WTC11 (cell line): ENCODE results near the gene ZNF223. TPM values are rescaled to one million over a fixed set of nuclear protein-coding genes. Genes with fewer than 3 reads are reported as not detected.

Experiments used
- ATAC-seq: fragments of 200-7000 bp; cut with Tn5 transposase; 2 replicates; pipeline ENCODE4 v1.10.0; 2021; ENCODE audit warnings: mild to moderate bottlenecking, moderate library complexity
- CTCF ChIA-PET: fragments of 300-600 bp; sonication (Branson Sonifier 250); formaldehyde crosslinking; loops from one replicate; lab custom pipeline; 2021; ENCODE audit warnings: antibody characterized with exemption; lab: Charles Lee
- POLR2A ChIA-PET: fragments of 350-600 bp; sonication (Branson Sonifier 250); formaldehyde crosslinking; loops from one replicate; lab custom pipeline; 2021; ENCODE audit warnings: antibody characterized with exemption; lab: Charles Lee
- DNase-seq: peaks from one replicate; pipeline ENCODE4 v3.0.0; 2021; ENCODE audit warnings: low spot score
- H3K27ac Mint-ChIP-seq: 2 replicates; pipeline ENCODE4 v1.8.0; 2021; ENCODE audit warnings: mixed read lengths
- H3K27me3 Mint-ChIP-seq: 2 replicates; pipeline ENCODE4 v1.8.0; 2021; ENCODE audit warnings: low read depth, mild to moderate bottlenecking, moderate library complexity, mixed read lengths
- H3K36me3 Mint-ChIP-seq: 2 replicates; pipeline ENCODE4 v1.8.0; 2021; ENCODE audit warnings: mixed read lengths
- H3K4me1 Mint-ChIP-seq: 2 replicates; pipeline ENCODE4 v1.8.0; 2022; ENCODE audit warnings: mixed read lengths
- H3K4me3 Mint-ChIP-seq: 2 replicates; pipeline ENCODE4 v1.8.0; 2021; ENCODE audit warnings: mild to moderate bottlenecking, moderate library complexity, mixed read lengths
- H3K9me3 Mint-ChIP-seq: 2 replicates; pipeline ENCODE4 v1.8.0; 2021; ENCODE audit warnings: mixed read lengths
- ATF2 ChIP-seq: sonication (generic); formaldehyde crosslinking; IDR thresholded peaks from 2 replicates; pipeline ENCODE4 v1.8.1; 2022; ENCODE audit warnings: low read depth, missing genetic modification reagents, borderline replicate concordance
- CDX4 ChIP-seq: fragments of 250-450 bp; sonication (Bioruptor Pico); IDR thresholded peaks from 2 replicates; pipeline ENCODE4 v1.9.0; 2021; ENCODE audit warnings: moderate library complexity, mild to moderate bottlenecking, inconsistent platforms, borderline replicate concordance
- CREM ChIP-seq: sonication (generic); formaldehyde crosslinking; IDR thresholded peaks from 2 replicates; pipeline ENCODE4 v1.8.1; 2022; ENCODE audit warnings: mild to moderate bottlenecking, missing genetic modification reagents, moderate library complexity
- FOXP1 ChIP-seq: sonication (generic); formaldehyde crosslinking; IDR thresholded peaks from 2 replicates; pipeline ENCODE4 v1.8.0; 2022; ENCODE audit warnings: missing genetic modification reagents, mild to moderate bottlenecking, moderate library complexity, borderline replicate concordance
- FOXP4 ChIP-seq: sonication (generic); formaldehyde crosslinking; IDR thresholded peaks from 2 replicates; pipeline ENCODE4 v1.8.0; 2022; ENCODE audit warnings: mild to moderate bottlenecking, missing genetic modification reagents
- KAT7 ChIP-seq: sonication (generic); formaldehyde crosslinking; IDR thresholded peaks from 2 replicates; pipeline ENCODE4 v1.8.1; 2023; ENCODE audit warnings: missing genetic modification reagents, mild to moderate bottlenecking, borderline replicate concordance
- NFATC4 ChIP-seq: fragments of 250-450 bp; sonication (Bioruptor Pico); IDR thresholded peaks from 2 replicates; pipeline ENCODE4 v1.9.0; 2021; ENCODE audit warnings: mild to moderate bottlenecking
- NFE2L1 ChIP-seq: sonication (generic); formaldehyde crosslinking; IDR thresholded peaks from 2 replicates; pipeline ENCODE4 v1.8.1; 2023; ENCODE audit warnings: missing genetic modification reagents
- NFYB ChIP-seq: sonication (generic); formaldehyde crosslinking; conservative IDR thresholded peaks from 2 replicates; pipeline ENCODE4 v1.8.0; 2022; ENCODE audit warnings: low read depth, missing genetic modification reagents
- NR3C1 ChIP-seq: sonication (generic); formaldehyde crosslinking; conservative IDR thresholded peaks from 2 replicates; pipeline ENCODE4 v1.8.1; 2023; ENCODE audit warnings: low read depth, mild to moderate bottlenecking, missing genetic modification reagents
- OVOL2 ChIP-seq: fragments of 250-450 bp; sonication (Bioruptor Pico); IDR thresholded peaks from 2 replicates; pipeline ENCODE4 v1.9.0; 2021; ENCODE audit warnings: mild to moderate bottlenecking, borderline replicate concordance
- RELA ChIP-seq: sonication (generic); formaldehyde crosslinking; IDR thresholded peaks from 2 replicates; pipeline ENCODE4 v1.8.1; 2022; ENCODE audit warnings: missing genetic modification reagents, mild to moderate bottlenecking, borderline replicate concordance
- SOX15 ChIP-seq: fragments of 250-450 bp; sonication (Bioruptor Pico); IDR thresholded peaks from 2 replicates; pipeline ENCODE4 v1.9.0; 2021; ENCODE audit warnings: mild to moderate bottlenecking
- SP1 ChIP-seq: sonication (generic); formaldehyde crosslinking; conservative IDR thresholded peaks from 2 replicates; pipeline ENCODE4 v1.8.1; 2022; ENCODE audit warnings: missing genetic modification reagents
- STAT6 ChIP-seq: sonication (generic); formaldehyde crosslinking; conservative IDR thresholded peaks from 2 replicates; pipeline ENCODE4 v1.8.1; 2023; ENCODE audit warnings: mild to moderate bottlenecking, low read depth, missing genetic modification reagents, moderate library complexity
- TEAD1 ChIP-seq: sonication (generic); formaldehyde crosslinking; IDR thresholded peaks from 2 replicates; pipeline ENCODE4 v1.8.0; 2022; ENCODE audit warnings: mild to moderate bottlenecking, missing genetic modification reagents
- ZNF219 ChIP-seq: sonication (generic); formaldehyde crosslinking; IDR thresholded peaks from 2 replicates; pipeline ENCODE4 v1.8.0; 2023; ENCODE audit warnings: missing genetic modification reagents, mild to moderate bottlenecking, borderline replicate concordance
- ZNF263 ChIP-seq: sonication (generic); formaldehyde crosslinking; IDR thresholded peaks from 2 replicates; pipeline ENCODE4 v1.8.1; 2022; ENCODE audit warnings: low read depth, mild to moderate bottlenecking, moderate library complexity, missing genetic modification reagents
- ZNF317 ChIP-seq: sonication (generic); formaldehyde crosslinking; IDR thresholded peaks from 2 replicates; pipeline ENCODE4 v1.8.1; 2023; ENCODE audit warnings: low read depth, mild to moderate bottlenecking, moderate library complexity, missing genetic modification reagents, borderline replicate concordance
- total RNA-seq: library from RNA; stranded (reverse); gene quantifications from 3 replicates; pipeline ENCODE4 v1.2.3, GENCODE V29; 2021

Gene ZNF223
- total RNA-seq, 1 experiment from 2014 or later: 5.7 TPM

- H3K4me1 Mint-ChIP-seq: no peaks in the 10 kb centered on the region
- H3K4me3 Mint-ChIP-seq: no peak overlapping the region
- CTCF ChIA-PET: no interaction called here
- TF ChIP-seq CDX4 (no peak), SP1 (CRISPR knock-in tag) (no peak)
- H3K36me3 Mint-ChIP-seq: peaks cover 68% of the 10 kb centered on the region
- no peaks in the 10 kb centered on the region for H3K27me3 Mint-ChIP-seq
- H3K9me3 Mint-ChIP-seq: peaks cover 19% of the 10 kb centered on the region
- no peak overlapping the region for H3K27ac Mint-ChIP-seq
- DNase-seq (no peak), ATAC-seq (no peak)
- POLR2A ChIA-PET: no interaction called here
Measured at GRCh38 chr19:44061038-44061437, 9.2 kb downstream of the ZNF223 start.

- DNase-seq (no peak), ATAC-seq (no peak)
- H3K27ac Mint-ChIP-seq: no peak overlapping the region
- no peak overlapping the region for H3K4me3 Mint-ChIP-seq
- H3K4me1 Mint-ChIP-seq: peaks cover 4% of the 10 kb centered on the region; the same call in 1 of the 2 replicates
- POLR2A ChIA-PET: no interaction called here
- peaks cover 70% of the 10 kb centered on the region for H3K36me3 Mint-ChIP-seq
- TF ChIP-seq NFATC4 (no peak), SOX15 (CRISPR knock-in tag) (no peak), CREM (CRISPR knock-in tag) (no peak), ZNF219 (no peak), ZNF263 (no peak), FOXP1 (CRISPR knock-in tag) (no peak), OVOL2 (no peak), RELA (CRISPR knock-in tag) (no peak), FOXP4 (CRISPR knock-in tag) (no peak), SP1 (CRISPR knock-in tag) (no peak), NR3C1 (CRISPR knock-in tag) (no peak), NFE2L1 (no peak), STAT6 (CRISPR knock-in tag) (no peak), KAT7 (CRISPR knock-in tag) (no peak), TEAD1 (CRISPR knock-in tag) (no peak), ATF2 (CRISPR knock-in tag) (no peak), NFYB (no peak), ZNF317 (CRISPR knock-in tag) (no peak)
- TF ChIP-seq, all 79 proteins: peak for 0
- Mint-ChIP-seq H3K27me3 (peaks cover 7% of the 10 kb centered on the region; the same call in 1 of the 2 replicates), H3K9me3 (peaks cover 58% of the 10 kb centered on the region)
- CTCF ChIA-PET: no interaction called here
Measured at GRCh38 chr19:44066305-44066704, 14.5 kb downstream of the ZNF223 start.
